GM18507 (cell line): ENCODE data around the gene VOPP1.
"Not testable (repeated sequence)": the region's sequence is repeated elsewhere in the genome, so short reads cannot be mapped to it uniquely, and the experiment has no call there.

Source experiments
- DNase-seq: peaks from one replicate; pipeline ENCODE4 v3.0.0; 2011; ENCODE audit warnings: low read depth; ENCODE audit not compliant: insufficient read length; ENCODE audit errors: extremely low spot score
- FAIRE-seq: peaks from 2 replicates; lab custom pipeline; 2011; peaks lifted over from hg19 to GRCh38; lab: Jason Lieb, UNC

VOPP1 gene

GRCh38 chr7:55587687-55588378, 15.5 kb upstream of the VOPP1 start:
- no peak for FAIRE-seq
- DNase-seq: no peak

- not testable (repeated sequence) for DNase-seq, FAIRE-seq
Observed at GRCh38 chr7:55582656-55583055, 10.4 kb upstream of the VOPP1 start.

- FAIRE-seq: no peak
- DNase-seq: no peak
Observed at GRCh38 chr7:55576753-55577152, 4.5 kb upstream of the VOPP1 start.

GRCh38 chr7:55575733-55576132, 3.4 kb upstream of the VOPP1 start:
- FAIRE-seq (no peak), DNase-seq (no peak)

GRCh38 chr7:55575098-55575497, 2.8 kb upstream of the VOPP1 start:
- FAIRE-seq (no peak), DNase-seq (no peak)

GRCh38 chr7:55574051-55574717, 1.9 kb upstream of the VOPP1 start:
- DNase-seq (no peak), FAIRE-seq (peak; percentile 44)

- no peak for DNase-seq
- no peak for FAIRE-seq
Observed at GRCh38 chr7:55573234-55573900, 1.1 kb upstream of the VOPP1 start.

- DNase-seq: no peak
Observed at GRCh38 chr7:55571511-55572377, 558 bp downstream of the VOPP1 start.

GRCh38 chr7:55570939-55571338, 1.4 kb downstream of the VOPP1 start:
- no peak for DNase-seq
- no peak for FAIRE-seq

More at GRCh38 chr7:55571511-55572377, 558 bp downstream of the VOPP1 start:
- FAIRE-seq: peak; percentile 55

- DNase-seq (no peak), FAIRE-seq (peak; percentile 96)
Observed at GRCh38 chr7:55570218-55570873, 2.0 kb downstream of the VOPP1 start.

- DNase-seq: no peak
- no peak for FAIRE-seq
Observed at GRCh38 chr7:55569797-55570196, 2.5 kb downstream of the VOPP1 start.

- DNase-seq (no peak), FAIRE-seq (no peak)
Observed at GRCh38 chr7:55569269-55569663, 3.0 kb downstream of the VOPP1 start.

- FAIRE-seq (peak; percentile 69), DNase-seq (no peak)
Observed at GRCh38 chr7:55568613-55569268, 3.6 kb downstream of the VOPP1 start.

- FAIRE-seq: peak; percentile 72
- DNase-seq: no peak
Observed at GRCh38 chr7:55567571-55567970, 4.7 kb downstream of the VOPP1 start.

GRCh38 chr7:55565681-55566080, 6.6 kb downstream of the VOPP1 start:
- FAIRE-seq: no peak
- no peak for DNase-seq

GRCh38 chr7:55563596-55564325, 8.5 kb downstream of the VOPP1 start:
- DNase-seq (no peak), FAIRE-seq (peak; percentile 15)

- no peak for FAIRE-seq
- DNase-seq: no peak
Observed at GRCh38 chr7:55561690-55562089, 10.6 kb downstream of the VOPP1 start.
